HepG2 (cell line): ENCODE results near the gene NRL. TPM values are rescaled to one million over a fixed set of nuclear protein-coding genes. Genes with fewer than 3 reads are reported as not detected.
A peak's percentile ranks its signal among the peaks of the same experiment; 100 is the strongest.

ENCODE experiments used
- AKAP8 ChIP-seq: sonication (generic); formaldehyde crosslinking; IDR thresholded peaks from 2 replicates; pipeline ENCODE4 v1.5.1; 2020; ENCODE audit warnings: mild to moderate bottlenecking, missing genetic modification reagents
- ATF7 ChIP-seq, 2 experiments: fragments of 450-650 bp in 1 of 2; sonication (generic) in 1 of 2; formaldehyde crosslinking in 1 of 2; IDR thresholded peaks; 2 replicates each; pipeline versions ENCODE4 v1.4.0 to v1.6.1; 2016 to 2020; ENCODE audit warnings: antibody characterized with exemption in 1 of 2, mild to moderate bottlenecking in 1 of 2, missing genetic modification reagents in 1 of 2
- KLF6 ChIP-seq: IDR thresholded peaks from 2 replicates; pipeline ENCODE4 v1.8.0; 2016; ENCODE audit warnings: missing biosample characterization, missing genetic modification reagents
- POLR2A ChIP-seq, 2 experiments: IDR thresholded peaks; 2 replicates each; pipeline ENCODE4 v1.6.1; 2011; ENCODE audit warnings: low read depth in 2 of 2, low read length in 2 of 2, mild to moderate bottlenecking in 1 of 2, moderate library complexity in 1 of 2; ENCODE audit not compliant: insufficient read depth in 1 of 2
- SYNCRIP ChIP-seq: fragments of 200-400 bp; formaldehyde crosslinking; IDR thresholded peaks from 2 replicates; pipeline ENCODE4 v1.6.1; 2018; ENCODE audit warnings: mild to moderate bottlenecking, low read depth, low read length; ENCODE audit not compliant: insufficient read depth
- ZBED4 ChIP-seq: sonication (generic); formaldehyde crosslinking; IDR thresholded peaks from 2 replicates; pipeline ENCODE4 v1.4.0; 2020; ENCODE audit warnings: missing genetic modification reagents, borderline replicate concordance
- ZMYM3 ChIP-seq: sonication (generic); formaldehyde crosslinking; IDR thresholded peaks from 2 replicates; pipeline ENCODE4 v1.5.1; 2020; ENCODE audit warnings: mild to moderate bottlenecking, missing genetic modification reagents
- ZNF136 ChIP-seq: sonication (generic); formaldehyde crosslinking; IDR thresholded peaks from 2 replicates; pipeline ENCODE4 v1.8.1; 2022; ENCODE audit warnings: low read depth, mild to moderate bottlenecking, moderate library complexity, missing genetic modification reagents
- ZNF225 ChIP-seq: sonication (generic); formaldehyde crosslinking; IDR thresholded peaks from 2 replicates; pipeline ENCODE4 v1.4.0; 2020; ENCODE audit warnings: mild to moderate bottlenecking, missing genetic modification reagents
- ZNF431 ChIP-seq: sonication (generic); formaldehyde crosslinking; IDR thresholded peaks from 2 replicates; pipeline ENCODE4 v1.9.0; 2022; ENCODE audit warnings: missing genetic modification reagents, low read depth, mild to moderate bottlenecking, borderline replicate concordance
- ZNF468 ChIP-seq: sonication (generic); formaldehyde crosslinking; IDR thresholded peaks from 2 replicates; pipeline ENCODE4 v1.8.0; 2022; ENCODE audit warnings: mild to moderate bottlenecking, moderate library complexity, missing genetic modification reagents
- ZNF550 ChIP-seq: sonication (generic); formaldehyde crosslinking; IDR thresholded peaks from 2 replicates; pipeline ENCODE4 v1.4.0; 2020; ENCODE audit warnings: mild to moderate bottlenecking, missing genetic modification reagents, borderline replicate concordance
- ZNF776 ChIP-seq: sonication (generic); formaldehyde crosslinking; IDR thresholded peaks from 2 replicates; pipeline ENCODE4 v1.4.0; 2020; ENCODE audit warnings: mild to moderate bottlenecking, missing genetic modification reagents
- ZSCAN25 ChIP-seq: sonication (generic); formaldehyde crosslinking; IDR thresholded peaks from 2 replicates; pipeline ENCODE4 v1.8.0; 2022; ENCODE audit warnings: mild to moderate bottlenecking, missing genetic modification reagents
- polyA plus RNA-seq, 8 experiments: library from polyadenylated mRNA; depleted of rRNA in 3 of 8; stranded (reverse) in 7 of 8; unstranded in 1 of 8; fragments of >200 nt; fragmentation: Illumina TruSeq in 4 of 8; extraction: Trizol in 4 of 8; gene quantifications; 2 replicates each; pipeline versions ENCODE4 v1.2.1 to v1.2.3, GENCODE V29; 2011 to 2016; ENCODE audit warnings: low read depth in 4 of 8, missing spikeins in 1 of 8, mixed read lengths in 1 of 8; ENCODE audit not compliant: insufficient read depth in 1 of 8
- total RNA-seq, 5 experiments: library from RNA; depleted of rRNA; stranded (reverse); fragments of >200 nt; fragmentation: Illumina TruSeq; extraction: Trizol; gene quantifications; 2 replicates each; pipeline ENCODE4 v1.2.3, GENCODE V29; 2016; ENCODE audit warnings: low read depth in 1 of 5
- TF ChIP-seq, protein P1 (sequence below): IDR thresholded peaks from 2 replicates; pipeline ENCODE4 v1.6.1; 2016; ENCODE audit warnings: low read depth, missing genetic modification reagents, missing compliant biosample characterization
- TF ChIP-seq, protein P2 (sequence below): sonication (generic); formaldehyde crosslinking; IDR thresholded peaks from 2 replicates; pipeline ENCODE4 v1.4.0; 2020; ENCODE audit warnings: missing genetic modification reagents
- TF ChIP-seq, protein P3 (sequence below): sonication (generic); formaldehyde crosslinking; IDR thresholded peaks from 2 replicates; pipeline ENCODE4 v1.5.0; 2020; ENCODE audit warnings: missing genetic modification reagents

Gene NRL
- total and polyA plus RNA-seq, 2 of the 13 experiments (the other 11 are each of a cell fraction or from before 2014, with no cell fraction given): 2.5 to 4.7 TPM

DNA sequence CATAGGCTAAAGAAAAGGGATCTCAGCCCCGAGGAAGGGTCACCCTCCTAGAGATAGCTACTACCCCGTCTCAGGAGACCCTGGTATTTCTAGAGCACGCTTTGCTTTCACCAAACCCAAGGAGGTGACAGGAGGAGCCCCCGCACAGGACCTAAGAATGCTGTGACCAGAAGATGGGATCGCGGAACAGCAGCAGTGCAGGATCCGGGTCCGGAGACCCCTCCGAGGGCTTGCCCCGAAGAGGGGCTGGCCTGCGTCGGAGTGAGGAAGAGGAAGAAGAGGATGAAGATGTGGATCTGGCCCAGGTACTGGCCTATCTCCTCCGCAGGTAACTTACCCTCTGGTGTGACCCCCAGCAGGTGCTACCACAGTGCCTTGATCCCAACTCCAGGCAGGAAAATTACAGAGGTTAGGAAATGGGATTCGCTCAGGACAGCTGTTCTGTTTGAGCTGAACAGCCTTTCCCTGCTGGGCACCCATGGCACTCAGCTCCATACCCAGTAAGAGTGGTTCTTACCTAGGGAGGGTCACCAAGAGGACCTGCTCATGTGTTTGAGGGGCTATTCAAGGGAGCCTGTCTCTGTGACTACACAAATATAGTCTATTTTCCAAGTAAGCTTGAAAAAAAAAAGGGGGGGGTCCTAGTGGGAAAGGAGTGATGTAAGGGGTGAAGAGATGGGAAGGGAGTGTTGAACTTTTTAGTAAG is 826 bp upstream of the NRL start (continued):
- TF ChIP-seq ZNF550 (CRISPR knock-in tag): 0 out of 2 replicates have a peak, but pooled peaks have one; percentile 68
- no peak for TF ChIP-seq ATF7 (IDR thresholded peaks at IDR 0.05)
- TF ChIP-seq ATF7 (CRISPR knock-in tag; IDR thresholded peaks at IDR 0.05): peak; percentile 25; the same call in 1 of the 2 replicates
- peak; percentile 9 for TF ChIP-seq ZBED4 (CRISPR knock-in tag)
- no peak for TF ChIP-seq ZNF776
- TF ChIP-seq, protein P1, sequence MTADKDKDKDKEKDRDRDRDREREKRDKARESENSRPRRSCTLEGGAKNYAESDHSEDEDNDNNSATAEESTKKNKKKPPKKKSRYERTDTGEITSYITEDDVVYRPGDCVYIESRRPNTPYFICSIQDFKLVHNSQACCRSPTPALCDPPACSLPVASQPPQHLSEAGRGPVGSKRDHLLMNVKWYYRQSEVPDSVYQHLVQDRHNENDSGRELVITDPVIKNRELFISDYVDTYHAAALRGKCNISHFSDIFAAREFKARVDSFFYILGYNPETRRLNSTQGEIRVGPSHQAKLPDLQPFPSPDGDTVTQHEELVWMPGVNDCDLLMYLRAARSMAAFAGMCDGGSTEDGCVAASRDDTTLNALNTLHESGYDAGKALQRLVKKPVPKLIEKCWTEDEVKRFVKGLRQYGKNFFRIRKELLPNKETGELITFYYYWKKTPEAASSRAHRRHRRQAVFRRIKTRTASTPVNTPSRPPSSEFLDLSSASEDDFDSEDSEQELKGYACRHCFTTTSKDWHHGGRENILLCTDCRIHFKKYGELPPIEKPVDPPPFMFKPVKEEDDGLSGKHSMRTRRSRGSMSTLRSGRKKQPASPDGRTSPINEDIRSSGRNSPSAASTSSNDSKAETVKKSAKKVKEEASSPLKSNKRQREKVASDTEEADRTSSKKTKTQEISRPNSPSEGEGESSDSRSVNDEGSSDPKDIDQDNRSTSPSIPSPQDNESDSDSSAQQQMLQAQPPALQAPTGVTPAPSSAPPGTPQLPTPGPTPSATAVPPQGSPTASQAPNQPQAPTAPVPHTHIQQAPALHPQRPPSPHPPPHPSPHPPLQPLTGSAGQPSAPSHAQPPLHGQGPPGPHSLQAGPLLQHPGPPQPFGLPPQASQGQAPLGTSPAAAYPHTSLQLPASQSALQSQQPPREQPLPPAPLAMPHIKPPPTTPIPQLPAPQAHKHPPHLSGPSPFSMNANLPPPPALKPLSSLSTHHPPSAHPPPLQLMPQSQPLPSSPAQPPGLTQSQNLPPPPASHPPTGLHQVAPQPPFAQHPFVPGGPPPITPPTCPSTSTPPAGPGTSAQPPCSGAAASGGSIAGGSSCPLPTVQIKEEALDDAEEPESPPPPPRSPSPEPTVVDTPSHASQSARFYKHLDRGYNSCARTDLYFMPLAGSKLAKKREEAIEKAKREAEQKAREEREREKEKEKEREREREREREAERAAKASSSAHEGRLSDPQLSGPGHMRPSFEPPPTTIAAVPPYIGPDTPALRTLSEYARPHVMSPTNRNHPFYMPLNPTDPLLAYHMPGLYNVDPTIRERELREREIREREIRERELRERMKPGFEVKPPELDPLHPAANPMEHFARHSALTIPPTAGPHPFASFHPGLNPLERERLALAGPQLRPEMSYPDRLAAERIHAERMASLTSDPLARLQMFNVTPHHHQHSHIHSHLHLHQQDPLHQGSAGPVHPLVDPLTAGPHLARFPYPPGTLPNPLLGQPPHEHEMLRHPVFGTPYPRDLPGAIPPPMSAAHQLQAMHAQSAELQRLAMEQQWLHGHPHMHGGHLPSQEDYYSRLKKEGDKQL (CRISPR knock-in tag): no peak
- peak; percentile 91; the same call in 1 of the 2 replicates for TF ChIP-seq ZNF225 (CRISPR knock-in tag)
- no peak; the same call in 1 of the 2 replicates for TF ChIP-seq ZSCAN25 (CRISPR knock-in tag)
- TF ChIP-seq ZNF431 (CRISPR knock-in tag): no peak
- TF ChIP-seq, protein P2, sequence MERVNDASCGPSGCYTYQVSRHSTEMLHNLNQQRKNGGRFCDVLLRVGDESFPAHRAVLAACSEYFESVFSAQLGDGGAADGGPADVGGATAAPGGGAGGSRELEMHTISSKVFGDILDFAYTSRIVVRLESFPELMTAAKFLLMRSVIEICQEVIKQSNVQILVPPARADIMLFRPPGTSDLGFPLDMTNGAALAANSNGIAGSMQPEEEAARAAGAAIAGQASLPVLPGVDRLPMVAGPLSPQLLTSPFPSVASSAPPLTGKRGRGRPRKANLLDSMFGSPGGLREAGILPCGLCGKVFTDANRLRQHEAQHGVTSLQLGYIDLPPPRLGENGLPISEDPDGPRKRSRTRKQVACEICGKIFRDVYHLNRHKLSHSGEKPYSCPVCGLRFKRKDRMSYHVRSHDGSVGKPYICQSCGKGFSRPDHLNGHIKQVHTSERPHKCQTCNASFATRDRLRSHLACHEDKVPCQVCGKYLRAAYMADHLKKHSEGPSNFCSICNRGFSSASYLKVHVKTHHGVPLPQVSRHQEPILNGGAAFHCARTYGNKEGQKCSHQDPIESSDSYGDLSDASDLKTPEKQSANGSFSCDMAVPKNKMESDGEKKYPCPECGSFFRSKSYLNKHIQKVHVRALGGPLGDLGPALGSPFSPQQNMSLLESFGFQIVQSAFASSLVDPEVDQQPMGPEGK (CRISPR knock-in tag): no peak
- no peak for TF ChIP-seq AKAP8
- TF ChIP-seq ZNF136: no peak
- TF ChIP-seq SYNCRIP: no peak
- no peak for TF ChIP-seq KLF6 (CRISPR knock-in tag)
- TF ChIP-seq ZNF468 (CRISPR knock-in tag): no peak
- TF ChIP-seq, protein P3, sequence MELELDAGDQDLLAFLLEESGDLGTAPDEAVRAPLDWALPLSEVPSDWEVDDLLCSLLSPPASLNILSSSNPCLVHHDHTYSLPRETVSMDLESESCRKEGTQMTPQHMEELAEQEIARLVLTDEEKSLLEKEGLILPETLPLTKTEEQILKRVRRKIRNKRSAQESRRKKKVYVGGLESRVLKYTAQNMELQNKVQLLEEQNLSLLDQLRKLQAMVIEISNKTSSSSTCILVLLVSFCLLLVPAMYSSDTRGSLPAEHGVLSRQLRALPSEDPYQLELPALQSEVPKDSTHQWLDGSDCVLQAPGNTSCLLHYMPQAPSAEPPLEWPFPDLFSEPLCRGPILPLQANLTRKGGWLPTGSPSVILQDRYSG (CRISPR knock-in tag): no peak
- TF ChIP-seq POLR2A (IDR thresholded peaks at IDR 0.05; ENCODE audit: insufficient read depth in 1 of 2, low read depth in 2 of 2, low read length in 2 of 2): no peak
- TF ChIP-seq ZMYM3 (CRISPR knock-in tag): peak; percentile 62
